ENCODE data around the gene ASTN1.

The ASTN1 gene

DNA sequence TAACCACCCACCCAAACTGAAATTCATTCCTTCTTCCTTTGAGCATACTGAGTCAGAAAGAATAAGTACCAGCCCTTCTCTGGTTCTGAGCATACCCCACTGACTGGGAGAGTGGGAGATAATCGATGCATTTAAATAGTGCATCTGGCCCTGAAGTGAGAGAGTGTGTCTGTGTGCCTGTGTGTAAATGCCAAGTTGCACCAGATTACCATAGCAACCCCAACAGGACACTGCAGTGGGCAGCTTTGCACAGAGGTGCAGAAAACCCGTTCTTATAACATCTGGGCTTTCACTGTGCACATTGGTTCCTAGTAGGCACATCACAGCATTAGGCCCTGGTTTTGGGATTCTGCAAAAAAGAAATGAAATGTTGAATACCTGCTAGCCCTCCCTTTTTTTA lies 2.3 kb downstream of the ASTN1 start:
- DNase-seq: no peak

DNA sequence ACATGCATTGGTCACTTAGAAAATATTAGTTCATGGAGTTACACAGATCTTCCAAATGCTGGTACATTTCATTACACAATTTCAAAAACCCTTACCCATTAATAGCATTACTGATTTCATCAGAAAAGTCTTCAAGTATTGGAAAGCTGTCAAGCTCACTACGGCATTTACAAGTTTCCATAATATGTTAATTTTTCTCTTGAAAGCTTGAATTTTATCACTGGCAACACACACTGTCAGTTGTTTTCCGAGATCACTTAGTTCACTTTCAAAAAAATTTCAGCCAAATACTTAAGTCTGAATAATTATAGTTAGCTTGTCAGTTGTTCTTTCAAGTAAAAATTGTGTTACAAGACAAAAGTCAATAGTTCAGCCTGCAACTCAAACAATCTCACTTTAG lies 18.0 kb downstream of the ASTN1 start:
- DNase-seq: no peak

DNA sequence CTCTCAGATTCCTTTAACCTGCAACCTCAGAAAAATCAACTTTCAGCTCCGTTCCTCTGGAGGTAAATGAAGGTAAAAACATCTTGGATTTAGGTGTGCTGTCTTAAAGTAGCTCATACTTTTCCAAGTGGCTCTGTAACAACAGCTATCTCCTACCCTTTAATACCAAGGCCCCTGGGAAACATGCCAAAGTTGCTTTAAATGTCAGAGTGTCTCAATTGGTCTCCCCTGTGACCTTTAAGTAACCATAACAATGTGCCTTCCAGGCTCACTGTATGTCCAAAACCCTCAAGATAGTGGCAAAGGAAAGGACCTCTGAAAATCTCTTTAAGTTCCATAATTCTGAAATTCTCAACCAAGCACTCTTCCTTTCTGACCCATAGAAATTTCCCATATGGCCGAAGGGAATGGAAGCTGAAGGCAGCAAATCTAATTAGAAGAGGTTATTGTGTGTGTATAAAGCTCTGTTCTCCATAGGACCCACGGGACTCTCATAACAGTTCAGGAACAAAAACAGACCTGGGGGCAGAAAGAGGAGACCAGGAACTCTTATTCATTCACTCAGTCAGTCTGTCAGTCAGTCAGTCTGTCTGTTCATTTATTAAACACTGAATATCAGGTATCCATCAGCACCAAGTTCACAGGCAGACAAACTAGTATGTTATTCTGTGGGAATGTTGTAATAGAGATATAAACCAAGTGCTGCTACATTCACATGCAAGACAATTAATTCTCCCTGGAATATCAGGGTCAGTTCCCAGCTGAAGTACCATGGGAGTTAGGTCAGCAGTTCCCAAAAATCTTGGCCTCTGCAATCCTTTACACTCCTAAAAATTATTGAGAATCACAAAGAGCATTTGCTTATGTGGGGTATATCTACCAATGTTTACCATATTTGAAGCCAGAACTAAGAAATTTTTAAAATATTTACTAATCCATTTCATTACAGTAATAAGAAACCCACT lies 19.1 kb downstream of the ASTN1 start:
- DNase-seq: no peak

- DNase-seq: no peak
Observed at GRCh38 chr1:177142791-177143271, 21.7 kb downstream of the ASTN1 start.

DNA sequence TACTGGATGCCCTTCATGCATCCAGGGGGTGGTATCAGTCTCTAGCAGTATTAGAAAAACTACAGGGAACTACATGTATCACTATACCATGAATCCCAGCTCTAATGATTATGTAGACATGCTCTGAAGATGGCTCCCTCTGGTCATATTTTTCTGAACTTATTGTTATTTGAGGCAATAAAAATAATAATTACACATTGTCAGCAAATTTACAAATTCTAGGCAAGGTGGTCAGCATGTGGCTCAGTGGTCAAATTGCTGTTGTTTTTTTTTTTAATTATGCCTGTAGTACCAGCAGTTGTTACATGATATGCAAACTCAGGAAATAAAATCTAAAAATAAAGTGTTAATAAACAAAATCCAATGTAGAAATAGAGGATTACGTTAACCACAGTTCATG lies 22.5 kb downstream of the ASTN1 start:
- DNase-seq: no peak

DNA sequence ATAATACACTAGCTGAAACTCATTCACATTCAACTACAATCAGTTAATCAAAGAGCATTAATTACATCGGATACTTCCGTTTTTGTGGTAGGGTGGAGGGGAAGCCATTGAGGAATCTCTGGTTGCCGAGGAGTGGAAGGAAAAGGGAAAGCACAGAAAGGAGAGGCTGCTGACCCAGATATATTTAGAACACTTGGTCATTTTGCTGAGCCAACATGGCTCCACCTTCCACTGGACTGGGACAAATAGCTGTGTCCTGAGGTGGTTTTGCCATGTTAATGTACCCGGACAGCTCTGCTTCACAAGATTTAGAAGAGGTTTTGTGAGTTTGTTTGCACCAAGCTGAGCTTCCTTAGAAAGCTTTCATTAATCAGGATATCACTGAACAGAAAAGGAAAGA lies 26.2 kb downstream of the ASTN1 start:
- no peak for DNase-seq

DNA sequence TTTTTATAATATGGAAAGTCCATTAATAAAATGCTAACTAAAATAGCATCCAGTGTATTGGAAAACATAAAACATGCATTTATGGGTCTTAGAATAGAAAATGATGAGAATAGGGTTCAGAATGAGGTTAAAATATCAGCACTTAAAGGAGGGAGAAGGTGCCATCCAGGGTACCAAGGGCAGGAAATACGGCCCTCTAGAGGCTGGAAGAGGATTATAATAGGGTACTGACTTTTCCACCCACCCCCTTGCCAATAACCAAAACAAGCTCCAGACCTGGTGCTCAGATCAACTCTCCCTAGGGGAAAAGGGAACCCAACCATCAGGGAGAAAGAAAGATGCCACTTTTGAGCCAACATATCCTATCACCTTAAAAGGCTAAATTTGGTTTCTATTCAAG lies 26.7 kb downstream of the ASTN1 start:
- DNase-seq: no peak

DNA sequence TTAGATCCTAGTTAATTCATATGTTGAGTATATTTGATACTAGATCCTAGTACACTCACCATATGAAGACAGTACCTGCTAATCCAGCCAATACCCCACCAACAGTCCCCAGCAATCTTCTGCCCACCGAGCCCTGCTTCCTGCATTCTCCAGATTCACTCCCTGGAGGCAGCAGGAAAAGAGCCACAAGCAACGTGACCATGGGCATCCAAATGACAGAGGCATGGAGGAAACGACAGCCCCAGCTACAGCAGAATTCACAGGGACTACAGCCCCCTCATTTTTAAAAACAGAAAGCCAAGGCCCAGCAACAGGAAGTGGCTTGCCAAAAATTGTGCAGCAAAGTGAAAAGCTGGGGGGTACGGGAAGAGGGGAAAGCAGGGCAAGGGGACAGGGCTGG lies 29.3 kb downstream of the ASTN1 start:
- no peak for DNase-seq

DNA sequence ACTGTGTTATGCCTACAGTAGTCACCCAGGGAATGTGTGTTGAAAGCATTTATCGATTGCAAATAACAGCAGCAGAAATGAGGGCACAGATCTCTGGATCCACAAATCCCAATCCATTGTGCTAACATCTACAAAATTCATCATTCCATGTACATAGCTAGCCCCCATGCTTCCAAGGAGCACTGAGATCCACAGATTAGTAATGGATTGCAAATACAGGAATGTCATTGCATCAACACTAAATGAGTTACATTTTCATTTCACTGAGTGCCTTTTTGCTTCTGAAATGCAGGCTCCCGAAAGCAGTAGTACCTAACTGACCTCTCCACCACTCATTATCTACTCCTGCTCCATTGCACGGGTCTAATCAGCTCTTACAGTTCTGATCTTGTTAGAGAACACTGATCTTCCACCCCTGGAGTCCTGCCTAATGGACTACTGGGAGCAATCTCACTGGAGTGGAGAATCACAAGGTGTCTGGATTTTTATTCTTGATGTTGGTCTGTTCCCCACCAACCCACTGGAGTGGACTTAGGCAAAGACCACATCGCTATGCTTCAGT lies 30.5 kb downstream of the ASTN1 start:
- no peak for DNase-seq

- DNase-seq: no peak
Observed at GRCh38 chr1:177132141-177132540, 32.4 kb downstream of the ASTN1 start.

DNA sequence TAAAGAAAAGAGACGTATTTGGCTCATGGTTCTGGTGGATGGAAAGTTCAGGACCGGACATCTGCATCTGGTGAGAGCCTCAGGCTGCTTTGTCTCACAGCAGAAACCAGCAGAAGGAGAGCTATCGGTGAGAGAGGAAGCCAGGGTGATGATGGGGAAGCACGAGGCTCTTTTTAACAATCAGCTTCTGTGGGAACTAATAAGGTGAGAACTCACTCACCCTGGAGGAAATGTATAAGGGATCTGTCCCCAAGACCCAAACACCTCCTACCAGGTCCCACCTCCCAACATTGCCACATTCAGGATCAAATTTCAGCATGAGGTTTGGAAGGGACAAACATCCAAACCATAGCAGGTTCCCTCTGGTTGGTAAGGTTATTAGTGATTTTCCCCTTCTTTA lies 32.8 kb downstream of the ASTN1 start:
- no peak for DNase-seq

DNA sequence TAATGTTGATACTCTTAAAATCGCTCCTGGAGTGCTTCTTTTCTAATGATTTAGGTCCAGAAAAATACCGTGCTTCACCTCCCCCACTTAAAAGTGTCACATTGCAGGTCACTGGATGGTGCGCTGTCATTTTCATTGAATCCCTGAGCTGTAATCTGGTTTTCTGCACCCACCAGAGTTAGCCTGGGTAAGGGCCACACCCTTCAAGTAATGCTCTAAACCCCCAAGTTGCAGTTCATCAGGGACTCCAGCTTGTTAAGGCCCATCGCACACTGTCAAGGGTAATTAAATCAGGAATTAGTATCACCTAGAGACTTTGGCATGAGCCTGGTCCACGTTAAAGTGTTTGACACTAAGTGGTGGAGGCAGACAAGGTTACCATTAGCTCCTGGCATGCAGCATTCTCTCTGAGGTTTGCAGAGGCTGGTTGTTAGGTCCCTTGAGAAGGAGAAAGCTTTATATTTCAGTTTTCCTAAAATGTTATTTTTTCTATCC lies 34.0 kb downstream of the ASTN1 start:
- DNase-seq: no peak

- no peak for DNase-seq
Observed at GRCh38 chr1:177128665-177129281, 35.7 kb downstream of the ASTN1 start.

DNA sequence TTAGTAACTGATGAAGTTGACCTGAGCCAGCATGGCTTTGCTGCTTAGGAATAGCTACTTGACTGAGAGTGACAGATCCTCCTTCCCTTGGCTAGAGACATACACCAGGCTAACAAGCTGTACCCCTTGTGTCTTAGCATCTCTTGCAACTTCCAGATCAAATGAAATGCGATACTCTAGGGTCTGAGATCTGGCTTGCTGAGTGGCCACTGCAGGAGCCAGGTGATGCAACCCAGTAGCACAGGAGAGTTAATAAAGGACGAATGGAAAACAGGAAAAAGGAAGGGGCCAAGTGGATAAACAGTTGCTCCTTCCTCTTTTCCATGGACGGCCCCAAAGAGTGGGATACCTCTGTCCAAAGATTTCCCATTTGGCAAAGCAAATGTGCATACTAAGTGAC lies 38.2 kb downstream of the ASTN1 start:
- DNase-seq: no peak

DNA sequence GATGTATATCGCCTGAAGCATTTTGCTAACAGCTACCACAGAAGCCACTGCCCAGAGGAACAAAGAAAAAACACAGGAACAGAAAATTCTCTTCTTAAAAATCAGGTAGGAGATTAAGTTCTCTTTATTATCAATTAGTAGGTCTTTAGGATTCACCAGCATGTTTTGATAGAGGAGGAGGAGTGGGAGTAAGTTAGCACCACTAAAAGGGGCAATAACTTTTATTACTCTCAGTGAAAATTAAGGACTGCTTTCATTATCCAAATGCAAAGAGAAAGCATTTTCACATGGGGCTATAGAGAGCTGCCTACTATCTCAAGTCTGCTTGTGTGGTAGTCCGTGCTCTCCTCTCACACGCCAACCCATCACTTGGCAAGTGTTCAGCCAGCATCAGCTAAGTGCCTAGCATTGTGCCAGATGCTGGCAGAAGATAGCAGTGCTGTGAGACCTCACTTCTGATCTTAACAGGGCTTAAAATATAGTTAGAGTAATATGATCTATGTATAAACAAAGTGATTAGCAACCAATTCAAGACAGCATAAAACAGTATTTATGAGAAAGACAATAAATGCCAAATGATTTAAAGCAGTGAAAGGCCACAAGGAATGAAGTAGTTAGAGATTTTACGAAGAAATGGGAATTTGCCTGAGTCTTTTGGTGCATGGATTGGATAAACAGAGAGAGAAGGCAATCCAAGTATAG lies 39.8 kb downstream of the ASTN1 start:
- DNase-seq: no peak

- DNase-seq: no peak
Observed at GRCh38 chr1:177122461-177123251, 41.9 kb downstream of the ASTN1 start.

- DNase-seq: no peak
Observed at GRCh38 chr1:177119311-177119710, 45.2 kb downstream of the ASTN1 start.

GRCh38 chr1:177118901-177119300 lies 45.6 kb downstream of the ASTN1 start:
- DNase-seq: no peak

- no peak for DNase-seq
Observed at GRCh38 chr1:177116941-177117340, 47.6 kb downstream of the ASTN1 start.

- DNase-seq: no peak
Observed at GRCh38 chr1:177106614-177107365, 57.7 kb downstream of the ASTN1 start.

GRCh38 chr1:177106196-177106595 lies 58.3 kb downstream of the ASTN1 start:
- DNase-seq: no peak
